C4-2B (cell line): ENCODE measurements around the gene NACC2.

Experiments used
- CTCF ChIP-seq: fragments of 450-650 bp; conservative IDR thresholded peaks from 2 replicates; pipeline ENCODE4 v1.5.1; 2017; ENCODE audit warnings: mild to moderate bottlenecking
- ZFX ChIP-seq: fragments of 450-650 bp; IDR thresholded peaks from 2 replicates; pipeline ENCODE4 v1.6.1; 2017

DNA sequence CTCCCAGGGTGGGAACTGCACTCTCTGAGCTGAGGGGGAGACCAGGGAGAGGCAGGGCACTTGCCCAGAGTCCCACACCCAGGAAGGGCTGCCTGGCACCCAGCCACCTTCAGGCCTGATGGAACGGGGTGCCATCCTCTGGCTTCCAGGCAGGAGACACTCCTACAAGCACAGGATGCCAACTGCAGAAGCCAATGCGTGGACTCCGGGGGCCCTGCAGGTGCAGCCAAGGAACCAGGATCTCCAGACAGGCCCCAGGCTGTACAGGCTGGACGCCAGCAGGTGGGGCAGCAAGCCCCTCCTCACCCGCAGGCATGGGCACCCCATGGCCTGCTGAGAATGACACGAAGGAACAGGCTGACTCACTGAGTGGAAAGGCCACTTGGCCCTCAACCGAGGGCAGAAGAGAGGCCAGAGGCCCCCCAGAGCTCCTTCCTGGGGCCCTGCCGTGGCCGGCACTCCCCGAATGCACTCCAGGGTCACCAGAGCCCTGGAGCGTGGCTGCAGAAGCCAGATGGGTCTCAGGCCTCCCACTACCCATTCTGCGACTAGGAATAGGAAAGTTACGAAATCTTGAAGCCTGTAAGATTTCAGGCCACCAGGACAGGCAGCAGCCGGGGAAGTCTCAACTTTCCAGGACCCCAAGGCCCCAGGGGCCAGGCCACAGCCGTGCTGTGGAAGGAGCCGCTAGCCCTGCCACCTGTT is 15.7 kb downstream of the NACC2 start:
- no peak for TF ChIP-seq CTCF
- no peak for TF ChIP-seq ZFX
